ENCODE results near the gene SCARB1.

Gene SCARB1

DNA sequence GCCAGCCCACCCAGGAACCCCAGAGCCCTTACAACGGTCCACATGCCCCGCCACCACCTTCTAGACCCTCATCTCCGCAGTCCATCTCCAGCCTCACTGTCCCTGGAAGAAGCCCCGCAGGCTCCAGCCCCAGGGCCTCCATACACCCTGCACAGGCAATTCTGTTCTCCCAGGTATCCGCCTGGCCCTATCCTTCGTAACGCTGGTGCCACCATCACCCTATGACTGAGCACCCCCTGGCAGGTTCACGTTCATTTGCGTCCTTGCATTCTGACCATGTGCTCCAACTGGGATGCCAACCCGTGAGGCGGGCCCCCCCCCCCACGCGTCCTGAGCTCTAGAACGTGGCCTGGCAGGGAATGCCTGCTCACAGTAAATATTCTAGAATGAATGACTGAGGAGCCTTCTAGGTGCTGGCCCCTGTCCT, 675 bp upstream of the SCARB1 start:
- DNase-seq (ENCODE audit: low spot score): no peak

DNA sequence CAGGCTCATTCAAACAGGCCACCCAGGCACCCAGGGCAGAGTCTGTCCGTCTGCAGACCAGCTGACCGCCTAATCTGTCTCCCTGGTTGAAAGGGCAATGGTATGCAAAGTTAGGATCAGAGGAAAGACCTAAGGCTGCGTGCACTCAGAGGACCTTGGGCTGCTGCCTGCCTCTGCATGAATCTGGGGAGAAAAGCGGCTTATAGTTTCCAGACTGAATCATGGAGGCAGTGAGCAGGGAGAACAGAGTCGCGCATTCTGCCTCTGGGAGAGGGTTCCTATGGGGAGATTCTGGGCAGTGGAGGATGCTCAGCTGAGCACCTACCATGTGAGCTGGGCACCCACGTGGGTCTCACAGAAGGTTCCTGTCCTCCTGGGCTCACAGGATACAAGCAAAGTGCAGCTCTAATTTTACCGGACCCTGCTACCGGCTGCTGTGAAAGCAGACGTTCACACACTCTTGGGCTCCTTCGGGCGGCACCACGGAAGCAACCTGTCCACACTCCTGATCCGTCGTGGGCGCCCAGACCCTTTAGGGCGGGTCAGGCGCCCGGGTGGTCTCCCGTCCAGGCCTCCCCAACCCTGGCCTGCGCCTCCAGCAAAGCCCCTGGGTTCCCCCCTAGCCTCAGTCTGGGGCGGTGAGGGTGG, 772 bp downstream of the SCARB1 start:
- DNase-seq (ENCODE audit: low spot score): peak; percentile 24

DNA sequence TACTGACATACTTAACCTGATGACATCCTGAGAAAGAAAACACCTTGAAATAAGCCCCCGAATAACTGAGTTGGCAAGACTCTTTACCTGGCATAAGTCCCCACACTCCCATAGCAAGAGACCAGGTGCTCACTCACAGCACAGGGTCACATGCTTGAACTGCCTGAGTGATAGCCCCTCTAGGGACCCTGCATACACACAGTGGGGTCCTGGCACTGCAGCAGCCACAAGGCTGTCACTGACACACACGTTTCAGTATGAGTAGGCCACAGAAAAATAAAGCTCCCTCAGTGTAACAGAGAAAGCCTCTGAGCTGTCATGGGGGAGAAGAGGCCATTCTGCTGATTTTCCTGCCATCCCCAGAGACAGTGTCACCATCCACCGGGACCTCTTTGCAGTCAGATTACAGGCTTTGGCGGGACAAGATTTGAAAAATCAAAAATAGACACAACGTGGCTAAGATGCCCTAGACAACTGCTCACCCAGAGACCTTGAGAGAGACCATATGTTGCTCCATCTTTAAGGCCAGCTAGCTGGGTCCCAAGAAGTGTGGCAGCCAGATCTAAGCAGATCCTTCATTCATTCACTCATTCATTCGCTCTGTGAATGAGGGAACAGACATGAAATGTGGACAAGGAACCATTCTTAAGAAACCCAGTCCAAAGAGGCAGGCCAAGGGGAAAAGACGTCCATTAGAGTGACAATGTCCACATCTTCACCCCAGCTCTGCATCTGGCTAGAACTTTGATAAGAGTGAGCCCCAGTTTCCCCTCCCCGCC, 1.6 kb downstream of the SCARB1 start:
- DNase-seq (ENCODE audit: low spot score): no peak

DNA sequence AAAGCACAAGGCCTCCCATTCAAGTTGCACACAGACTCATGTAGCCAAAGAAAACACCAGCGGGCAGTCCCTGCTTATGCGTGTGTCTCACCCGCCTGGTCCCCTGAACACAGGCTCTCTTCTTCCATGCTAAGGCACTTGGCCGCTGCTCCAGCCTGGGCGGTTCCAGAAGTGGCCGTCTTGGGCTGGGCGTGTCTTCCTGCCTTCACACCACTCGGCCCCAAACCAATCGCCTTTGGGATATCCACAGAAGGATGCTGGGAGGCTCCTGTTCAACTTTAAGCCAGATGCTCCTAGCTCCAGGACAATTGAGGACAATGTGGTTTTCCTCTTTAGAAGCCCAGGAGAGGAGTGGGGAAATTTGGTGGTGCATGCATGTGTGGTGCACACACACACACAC, 2.2 kb downstream of the SCARB1 start:
- DNase-seq (ENCODE audit: low spot score): no peak

DNA sequence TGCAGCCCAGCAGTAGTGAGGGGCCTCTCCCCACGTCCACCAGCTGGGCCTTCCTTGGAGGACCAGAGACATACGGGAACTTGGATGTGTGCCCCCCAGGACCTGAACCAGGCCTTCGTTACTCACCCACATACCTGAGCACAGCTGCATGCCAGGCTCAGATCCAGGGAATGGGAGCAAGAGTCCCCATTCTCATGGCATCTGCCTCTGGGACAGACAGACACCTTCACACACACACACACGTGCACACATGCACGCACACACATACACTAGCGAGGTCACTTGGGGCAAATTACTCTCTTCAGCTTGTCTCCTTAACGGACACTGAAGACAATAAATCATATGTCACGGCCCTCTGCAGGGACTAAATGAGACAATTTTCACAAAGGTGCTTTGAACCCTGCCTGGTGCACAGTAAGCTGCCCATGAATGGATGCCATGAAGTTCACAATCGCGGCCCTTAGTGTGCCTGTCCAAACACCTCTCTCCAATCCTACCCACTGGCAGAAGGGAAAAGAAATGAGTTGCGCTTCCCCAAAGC, 5.7 kb downstream of the SCARB1 start:
- DNase-seq (ENCODE audit: low spot score): no peak

DNA sequence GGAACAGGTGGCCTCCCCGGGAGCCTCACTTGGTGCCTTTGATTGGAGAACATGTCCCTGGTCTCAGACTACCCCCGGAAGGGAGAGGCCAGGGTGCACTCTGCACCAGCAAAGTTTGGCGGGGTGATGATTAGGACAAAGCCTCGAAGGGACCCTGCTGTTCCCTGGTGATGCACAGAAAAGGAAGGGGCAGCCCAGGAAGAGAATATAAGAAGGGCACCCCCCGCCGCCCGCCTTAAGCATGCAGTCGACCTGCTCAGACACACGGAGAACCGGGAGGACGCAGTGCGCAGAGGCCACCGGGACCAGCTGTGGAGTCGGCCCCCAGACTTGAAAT, 6.9 kb downstream of the SCARB1 start:
- DNase-seq (ENCODE audit: low spot score): no peak

DNA sequence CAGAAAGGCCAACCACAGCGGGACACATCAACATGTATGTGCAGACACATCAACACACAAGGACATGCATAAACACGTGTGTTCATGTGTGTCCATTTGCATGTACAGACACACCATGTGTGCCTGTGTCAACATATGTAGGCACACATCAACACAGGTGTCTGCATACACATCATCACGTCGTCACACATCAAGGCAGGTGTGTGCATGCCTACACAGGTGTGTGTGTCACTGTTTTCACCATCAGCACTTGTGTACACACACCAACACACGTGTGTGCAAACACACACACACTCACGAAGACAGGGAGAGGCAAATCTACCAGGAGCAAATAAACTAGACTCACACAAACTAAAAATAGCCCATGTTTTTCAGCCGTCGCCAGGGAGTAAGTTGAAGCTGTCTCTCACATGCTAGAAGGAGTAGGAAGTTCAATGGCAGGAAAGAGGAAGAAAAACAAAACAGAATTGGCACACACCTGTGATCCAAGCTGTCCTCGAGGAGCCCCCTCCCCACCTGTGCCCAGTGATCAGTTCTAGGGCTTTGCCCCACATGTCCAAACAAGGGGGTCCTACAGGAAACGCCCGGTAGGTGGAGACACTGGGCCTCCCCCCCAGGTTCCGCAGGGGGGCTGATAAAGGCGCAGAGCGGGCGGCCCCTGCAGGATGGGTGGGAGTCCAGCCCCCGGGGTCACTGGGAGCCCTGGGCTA, 7.4 kb downstream of the SCARB1 start:
- DNase-seq (ENCODE audit: low spot score): no peak

DNA sequence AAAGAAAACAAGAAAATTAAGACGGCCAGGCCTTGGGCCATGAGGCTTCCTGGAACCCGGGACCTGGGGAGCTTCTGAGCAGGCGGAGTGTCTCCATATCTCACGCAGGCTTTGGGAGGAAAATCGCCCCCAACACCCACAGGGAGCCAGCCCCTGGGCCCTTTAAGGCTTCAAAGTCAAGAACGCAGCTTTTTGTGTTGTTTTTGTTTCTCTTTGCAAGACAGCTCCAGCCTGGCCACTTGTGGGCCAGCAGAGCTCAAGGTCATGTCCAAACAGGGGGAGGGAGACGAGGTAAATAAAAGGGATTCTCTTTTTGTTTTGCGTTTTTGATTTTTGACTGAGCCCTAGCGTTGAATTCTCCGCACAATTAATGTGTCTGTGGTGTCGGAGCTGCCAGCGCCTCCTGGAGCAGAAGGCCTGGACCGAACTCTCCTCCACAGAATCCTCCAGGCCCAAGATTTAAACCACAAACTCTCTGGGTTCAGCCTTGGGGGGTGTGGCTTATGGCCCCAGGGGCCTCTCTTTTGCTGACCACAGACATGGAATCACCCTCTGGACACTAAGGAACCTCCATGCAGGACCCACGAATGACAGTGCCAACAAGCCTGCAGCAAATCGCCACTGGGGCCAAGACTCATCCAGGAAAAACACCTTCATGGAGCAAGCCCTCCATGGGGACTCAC, 8.2 kb downstream of the SCARB1 start:
- DNase-seq (ENCODE audit: low spot score): no peak

DNA sequence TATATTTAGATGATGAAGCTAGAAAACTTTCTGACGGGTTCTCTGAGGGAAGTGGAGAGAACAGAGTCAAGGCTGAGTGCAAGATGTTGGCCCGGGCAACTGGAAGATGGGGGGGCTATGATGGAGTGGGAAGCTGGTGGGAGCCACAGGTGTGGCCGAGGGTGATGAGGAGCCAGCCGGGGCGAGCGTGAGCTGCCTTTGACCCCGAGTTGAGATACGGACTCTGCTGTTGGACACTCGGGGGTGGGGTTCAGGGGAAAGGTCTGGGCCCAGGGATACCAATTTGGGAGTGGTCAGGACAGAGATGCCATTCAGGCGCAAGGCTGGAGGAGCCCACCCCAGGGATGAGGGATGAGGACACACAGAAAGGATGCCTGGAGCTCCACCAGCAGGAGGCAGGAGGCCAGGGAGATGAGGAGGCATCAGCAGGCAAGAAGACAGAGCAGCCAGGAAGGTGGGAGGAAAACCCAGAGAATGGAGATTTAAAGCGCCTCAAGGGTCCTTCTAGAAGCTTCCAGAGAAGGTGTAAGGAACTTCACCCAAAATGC, 9.0 kb downstream of the SCARB1 start:
- DNase-seq (ENCODE audit: low spot score): no peak

DNA sequence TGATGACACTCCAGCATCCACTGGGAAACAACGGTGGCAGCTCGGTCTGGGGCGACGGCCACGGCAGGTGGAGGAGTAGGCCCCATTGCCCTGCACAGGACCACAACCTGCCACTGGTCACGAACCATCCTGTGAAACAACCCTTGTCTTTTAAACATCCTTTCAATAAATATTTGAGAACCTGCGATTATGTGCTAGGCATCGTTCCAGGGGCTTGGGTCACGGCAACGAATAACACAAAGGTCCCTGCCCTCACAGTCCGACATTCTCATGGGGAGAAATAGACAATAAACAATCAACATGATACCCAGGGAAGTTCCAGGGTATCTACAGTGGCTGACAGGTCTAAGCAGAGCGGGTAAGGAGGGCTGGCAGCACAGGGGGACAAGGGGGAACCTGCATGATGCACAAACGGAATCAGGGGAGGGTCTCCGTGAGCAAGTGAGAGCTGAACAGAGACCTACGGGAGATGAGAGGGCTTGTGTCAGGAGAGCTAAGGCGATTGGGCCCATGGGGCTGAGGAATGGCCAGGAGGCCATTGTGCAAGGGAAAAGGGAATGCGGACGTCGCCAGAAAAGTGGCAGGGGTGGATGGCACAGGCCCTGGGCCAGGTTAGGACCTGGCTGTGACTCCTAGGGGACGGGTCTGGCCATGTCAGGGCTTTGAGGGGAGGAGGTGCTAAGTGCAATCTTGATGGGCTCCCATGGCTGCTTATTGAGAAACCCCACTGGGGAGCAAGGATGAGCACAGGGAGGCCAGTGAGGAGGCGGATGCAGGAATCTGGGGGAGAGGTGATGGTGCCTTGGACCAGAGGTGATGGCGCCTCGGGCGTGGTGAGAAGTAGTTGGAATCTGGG, 9.7 kb downstream of the SCARB1 start:
- no peak for DNase-seq (ENCODE audit: low spot score)

DNA sequence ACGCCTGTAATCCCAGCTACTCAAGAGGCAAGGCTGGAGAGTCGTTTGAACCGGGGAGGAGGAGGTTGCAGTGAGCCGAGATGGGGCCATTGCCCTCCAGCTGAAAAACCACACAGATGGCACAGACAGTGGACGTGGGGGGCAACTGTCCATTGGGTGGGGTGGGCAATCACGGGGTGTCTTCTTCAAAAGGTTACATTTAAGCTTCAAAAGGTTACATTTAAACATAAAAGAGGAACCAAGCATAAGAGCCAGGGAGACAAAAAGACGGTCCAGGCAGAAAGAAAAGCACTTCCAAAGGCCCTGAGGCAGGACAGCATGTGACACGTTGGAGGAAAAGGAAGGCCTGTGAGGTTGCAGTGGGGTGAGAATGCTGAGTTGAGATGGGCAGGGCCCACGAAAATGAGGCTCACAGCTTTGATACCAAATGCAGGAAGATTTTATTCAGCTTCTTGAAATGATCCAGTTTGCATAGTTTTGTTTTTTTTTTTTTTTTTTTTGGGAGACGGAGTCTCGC, 10.7 kb downstream of the SCARB1 start:
- no peak for DNase-seq (ENCODE audit: low spot score)

DNA sequence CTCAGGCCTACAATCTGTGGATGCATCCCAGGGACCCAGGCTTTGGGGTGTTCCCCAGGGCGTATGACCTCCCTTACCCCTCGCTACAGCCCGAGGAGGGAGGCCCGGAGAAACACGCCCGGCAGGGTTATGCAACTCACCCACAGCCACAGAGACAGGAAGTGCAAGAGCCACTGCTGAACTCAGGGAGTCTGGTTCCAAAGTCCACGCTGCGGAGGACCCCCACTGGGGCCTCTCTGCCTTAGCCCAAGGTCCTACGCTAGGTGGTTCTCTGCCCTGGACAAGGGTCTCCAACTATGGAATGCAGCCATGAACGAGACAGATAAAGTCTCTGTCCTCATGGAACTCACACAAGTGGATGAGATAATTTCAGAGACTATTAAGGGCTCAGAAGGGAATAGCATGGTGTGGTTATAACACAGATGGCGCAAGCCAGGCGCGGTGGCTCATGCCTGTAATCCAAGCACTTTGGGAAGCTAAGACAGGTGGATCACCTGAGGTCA, 11.3 kb downstream of the SCARB1 start:
- peak; percentile 19 for DNase-seq (ENCODE audit: low spot score)

DNA sequence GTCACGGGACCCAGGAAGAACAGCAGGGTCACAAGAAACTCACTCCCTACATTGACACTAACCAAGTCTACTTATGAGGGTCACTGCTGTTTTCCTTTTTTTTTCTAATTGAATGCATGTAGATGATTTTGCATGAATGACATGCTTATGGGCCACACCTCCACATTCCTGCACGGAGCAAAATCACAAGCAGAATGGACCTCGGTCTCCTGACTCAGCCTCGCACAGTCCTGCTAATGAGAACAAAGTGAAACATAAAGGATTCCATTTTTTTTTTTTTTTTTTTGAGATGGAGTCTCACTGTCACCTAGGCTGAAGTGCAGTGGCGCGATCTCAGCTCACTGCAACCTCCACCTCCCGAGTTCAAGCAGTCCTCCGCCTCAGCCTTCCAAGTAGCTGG, 12.3 kb downstream of the SCARB1 start:
- peak; percentile 23 for DNase-seq (ENCODE audit: low spot score)

DNA sequence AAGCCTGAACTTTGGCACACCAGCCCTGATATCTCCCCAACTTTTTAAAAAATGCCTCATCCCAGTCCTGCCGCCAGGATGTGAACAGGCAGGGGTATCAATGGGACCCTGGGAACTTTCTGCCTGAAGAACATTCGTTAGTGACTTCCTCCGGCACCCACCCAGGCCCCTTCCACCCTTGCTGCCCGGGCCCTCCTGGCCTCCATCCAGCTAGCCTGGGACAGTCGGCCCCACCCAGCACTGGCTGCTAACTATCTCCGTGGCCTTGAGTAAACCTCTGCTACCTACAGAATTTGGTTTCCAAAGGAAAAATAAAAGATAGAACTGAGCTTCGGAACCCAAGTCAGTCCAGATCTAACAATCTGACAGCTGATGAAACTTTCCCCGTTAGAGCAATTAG, 14.3 kb downstream of the SCARB1 start:
- no peak for DNase-seq (ENCODE audit: low spot score)

DNA sequence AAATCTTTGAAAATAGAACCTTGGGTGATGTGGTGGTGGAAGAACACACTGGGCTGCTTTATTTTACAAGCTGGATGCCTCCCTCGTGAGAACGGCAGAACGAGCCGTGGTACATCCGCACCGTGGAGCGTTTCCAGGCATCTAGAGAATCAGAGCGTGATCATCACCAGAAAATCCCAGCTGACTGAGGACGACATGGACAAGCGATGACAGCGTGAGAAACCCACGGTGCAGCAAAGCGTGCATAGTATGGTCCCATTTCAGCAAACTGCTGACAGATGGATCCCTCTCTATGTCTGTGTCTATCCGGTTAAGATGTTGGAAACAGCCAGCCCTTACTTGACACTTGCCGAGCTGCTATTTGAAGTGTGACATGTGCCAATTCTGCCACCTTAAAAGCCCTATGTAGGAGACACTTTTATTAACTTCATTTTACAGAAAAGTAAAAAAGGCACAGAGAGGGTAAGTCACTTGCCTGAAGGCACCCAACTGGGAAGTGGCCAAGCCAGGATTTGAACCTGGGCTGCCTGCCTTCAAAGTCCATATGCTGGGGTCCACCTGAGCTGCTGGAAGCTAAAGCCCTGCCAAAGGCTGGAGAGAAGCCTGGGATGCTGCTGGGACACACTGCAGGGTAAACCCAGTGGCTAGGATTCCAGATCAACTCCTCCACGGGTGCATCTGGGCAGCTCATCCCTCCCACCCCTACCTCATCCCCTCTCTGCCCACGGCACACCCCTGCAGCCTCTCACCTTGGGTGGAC, 14.9 kb downstream of the SCARB1 start:
- no peak for DNase-seq (ENCODE audit: low spot score)

DNA sequence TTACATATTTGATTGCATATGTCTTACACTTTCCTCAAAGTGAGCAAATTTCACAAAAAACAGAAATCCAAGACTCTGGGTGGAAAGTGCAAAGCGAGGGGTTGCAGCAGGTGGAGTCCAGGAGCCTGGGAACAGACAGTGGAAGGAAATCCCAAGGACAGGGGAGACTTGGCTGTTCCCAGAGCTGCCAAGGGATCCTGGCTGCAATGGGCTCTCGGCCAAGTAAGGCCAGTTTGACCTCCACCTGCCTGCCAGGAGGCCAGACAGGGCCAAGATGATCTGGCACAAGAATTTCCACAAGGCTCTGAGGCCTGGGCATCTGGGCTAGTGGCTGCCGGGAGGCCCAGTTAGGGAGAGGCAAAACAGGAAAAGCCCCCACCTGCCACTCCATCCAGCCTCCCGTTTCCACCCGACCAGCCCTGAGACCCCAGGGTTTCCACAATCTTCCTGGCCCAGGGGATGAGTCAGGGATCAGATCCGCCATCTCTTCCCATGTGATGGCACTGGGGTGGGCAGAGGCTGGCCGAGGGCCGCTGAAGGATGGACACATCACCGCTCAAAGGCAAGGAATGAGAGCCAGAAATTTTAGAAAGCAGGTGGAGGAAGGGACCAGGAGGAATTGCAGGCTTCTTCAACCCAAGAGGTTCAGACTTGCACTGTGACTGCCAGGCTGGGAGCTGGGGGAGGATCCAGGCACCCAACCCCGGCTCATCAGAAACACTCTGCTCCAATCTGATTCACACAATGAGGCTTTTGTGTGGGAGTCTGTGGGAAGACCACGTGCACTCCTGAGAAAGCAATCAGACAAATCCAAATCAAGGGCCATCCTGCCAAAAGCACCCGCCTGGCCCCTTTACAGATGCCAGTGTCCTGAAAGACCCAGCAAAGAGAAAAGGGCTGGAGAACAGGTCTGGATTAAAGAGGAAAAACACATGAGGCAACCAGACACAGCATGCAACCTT, 16.3 kb downstream of the SCARB1 start:
- DNase-seq (ENCODE audit: low spot score): peak; percentile 20

DNA sequence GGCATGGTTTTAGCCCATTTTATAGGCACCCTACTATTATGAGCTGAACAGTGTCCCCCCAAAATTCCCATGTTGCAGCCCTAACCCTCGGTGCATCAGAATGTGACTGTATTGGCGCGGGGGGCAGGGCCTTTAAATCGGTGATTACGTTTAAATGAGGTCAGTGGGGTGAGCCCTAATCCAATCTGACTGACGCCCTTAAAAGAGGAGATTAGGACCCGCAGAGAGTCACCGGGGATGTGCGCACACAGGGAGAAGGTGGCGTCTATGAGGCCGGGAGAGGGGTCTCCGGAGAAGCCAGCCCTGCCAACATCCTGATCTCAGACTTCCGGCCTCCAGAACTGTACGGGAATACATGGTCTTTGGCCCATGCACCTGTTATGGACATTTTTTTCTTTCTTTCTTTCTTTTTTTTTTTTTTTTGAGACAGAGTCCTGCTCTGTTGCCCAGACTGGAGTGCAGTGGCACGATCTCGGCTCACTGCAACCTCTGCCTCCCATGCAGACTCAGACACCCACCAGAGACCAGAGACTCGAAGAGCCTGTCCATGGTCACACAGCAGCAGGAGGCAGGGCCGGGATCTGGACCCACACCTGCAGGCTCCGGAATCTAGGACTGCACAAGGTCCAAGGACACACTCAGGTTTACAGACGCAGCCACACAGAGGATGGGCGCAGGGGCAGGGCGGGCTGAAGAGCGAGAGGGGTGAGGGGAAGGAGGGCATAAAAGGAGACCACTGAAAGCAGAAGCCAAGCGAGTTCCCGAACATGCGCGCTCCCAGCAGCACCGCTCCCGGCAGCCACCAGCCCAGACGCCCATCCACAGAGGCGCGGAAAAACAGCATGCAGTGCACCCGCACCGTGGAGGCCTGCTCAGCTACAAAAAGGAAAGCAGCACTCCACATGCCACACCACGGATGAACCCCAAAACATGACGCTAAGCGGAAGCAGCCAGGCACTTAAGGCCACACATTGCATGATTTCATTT, 19.0 kb downstream of the SCARB1 start:
- DNase-seq (ENCODE audit: low spot score): no peak

Measured in kidney tubule cell (primary cell).